Chondrocyte (in vitro differentiated cells): Measurements from ENCODE around the gene ACSM2B. TPM values are rescaled to one million over a fixed set of nuclear protein-coding genes. Genes with fewer than 3 reads are reported as not detected.
"Not testable (repeated sequence)": the region's sequence is repeated elsewhere in the genome, so short reads cannot be mapped to it uniquely, and the experiment has no call there.

Experiments used
- DNase-seq: peaks from one replicate; pipeline ENCODE4 v3.0.0; 2021; ENCODE audit warnings: mixed read lengths, low spot score
- H3K27ac Mint-ChIP-seq: one replicate; pipeline ENCODE4 v1.8.0; 2021; ENCODE audit warnings: mild to moderate bottlenecking, moderate library complexity, mixed read lengths; ENCODE audit not compliant: unreplicated experiment
- H3K27me3 Mint-ChIP-seq: 2 replicates; pipeline ENCODE4 v1.8.0; 2021; ENCODE audit warnings: low read depth, mixed read lengths
- H3K36me3 Mint-ChIP-seq: 2 replicates; pipeline ENCODE4 v1.8.0; 2021; ENCODE audit warnings: low read depth, mixed read lengths
- H3K4me1 Mint-ChIP-seq: 2 replicates; pipeline ENCODE4 v1.8.0; 2021; ENCODE audit warnings: low read depth, mild to moderate bottlenecking, mixed read lengths
- H3K4me3 Mint-ChIP-seq: one replicate; pipeline ENCODE4 v1.8.0; 2021; ENCODE audit warnings: mild to moderate bottlenecking, moderate library complexity, mixed read lengths; ENCODE audit not compliant: unreplicated experiment
- H3K9me3 Mint-ChIP-seq: 2 replicates; pipeline ENCODE4 v1.8.0; 2021; ENCODE audit warnings: low read depth, mixed read lengths
- CTCF ChIP-seq: fragments of 200-600 bp; sonication (generic); IDR thresholded peaks from 2 replicates; pipeline ENCODE4 v1.5.0; 2021; ENCODE audit warnings: antibody characterized with exemption, mild to moderate bottlenecking, moderate library complexity
- total RNA-seq: library from RNA; stranded (reverse); gene quantifications from 3 replicates; pipeline ENCODE4 v1.2.1, GENCODE V29; 2021

ACSM2B gene
- total RNA-seq, 1 donor from 2014 or later, result not detected

- Mint-ChIP-seq H3K9me3 (peaks cover 5% of the 10 kb centered on the region), H3K4me3 (no peak overlapping the region), H3K4me1 (peaks cover 8% of the 10 kb centered on the region), H3K27ac (no peak overlapping the region), H3K36me3 (no peaks in the 10 kb centered on the region), H3K27me3 (peaks cover 2% of the 10 kb centered on the region)
- no peak for TF ChIP-seq CTCF
- DNase-seq, result no peak
Measured at GRCh38 chr16:20610211-20610891, 34.2 kb upstream of the ACSM2B start.

GRCh38 chr16:20602205-20602604 lies 26.0 kb upstream of the ACSM2B start:
- H3K27ac Mint-ChIP-seq, DNase-seq, H3K36me3 Mint-ChIP-seq, H3K4me3 Mint-ChIP-seq, H3K27me3 Mint-ChIP-seq, H3K4me1 Mint-ChIP-seq: not testable (repeated sequence)
- H3K9me3 Mint-ChIP-seq, result peaks cover 20% of the 10 kb centered on the region
- peak; percentile 21 for TF ChIP-seq CTCF

- H3K4me3 Mint-ChIP-seq, H3K27ac Mint-ChIP-seq, H3K36me3 Mint-ChIP-seq, H3K4me1 Mint-ChIP-seq, H3K27me3 Mint-ChIP-seq, DNase-seq: not testable (repeated sequence)
- H3K9me3 Mint-ChIP-seq, result peaks cover 13% of the 10 kb centered on the region
Measured at GRCh38 chr16:20599475-20599874, 23.3 kb upstream of the ACSM2B start.

- Mint-ChIP-seq H3K4me1 (no peaks in the 10 kb centered on the region), H3K4me3 (no peak overlapping the region), H3K36me3 (no peaks in the 10 kb centered on the region), H3K27ac (no peak overlapping the region), H3K27me3 (no peaks in the 10 kb centered on the region), H3K9me3 (peaks cover 10% of the 10 kb centered on the region)
- TF ChIP-seq CTCF, result no peak
- DNase-seq, result no peak
Measured at GRCh38 chr16:20598832-20599469, 22.8 kb upstream of the ACSM2B start.

- DNase-seq, H3K4me3 Mint-ChIP-seq, H3K27me3 Mint-ChIP-seq, H3K9me3 Mint-ChIP-seq, H3K36me3 Mint-ChIP-seq, H3K27ac Mint-ChIP-seq, H3K4me1 Mint-ChIP-seq: not testable (repeated sequence)
Measured at GRCh38 chr16:20595694-20596093, 19.5 kb upstream of the ACSM2B start.

- DNase-seq, H3K27ac Mint-ChIP-seq, H3K36me3 Mint-ChIP-seq, H3K4me1 Mint-ChIP-seq, H3K4me3 Mint-ChIP-seq, H3K27me3 Mint-ChIP-seq, H3K9me3 Mint-ChIP-seq: not testable (repeated sequence)
Measured at GRCh38 chr16:20595068-20595467, 18.9 kb upstream of the ACSM2B start.

GRCh38 chr16:20592780-20593179 lies 16.6 kb upstream of the ACSM2B start:
- not testable (repeated sequence) for H3K27ac Mint-ChIP-seq, H3K27me3 Mint-ChIP-seq, H3K36me3 Mint-ChIP-seq, H3K4me3 Mint-ChIP-seq, DNase-seq, H3K9me3 Mint-ChIP-seq
- peaks cover 18% of the 10 kb centered on the region for H3K4me1 Mint-ChIP-seq

GRCh38 chr16:20589486-20589885 lies 13.3 kb upstream of the ACSM2B start:
- H3K4me3 Mint-ChIP-seq, H3K9me3 Mint-ChIP-seq, H3K36me3 Mint-ChIP-seq: not testable (repeated sequence)

GRCh38 chr16:20587645-20588074 lies 11.5 kb upstream of the ACSM2B start:
- not testable (repeated sequence) for H3K4me3 Mint-ChIP-seq, H3K27me3 Mint-ChIP-seq, DNase-seq, H3K36me3 Mint-ChIP-seq, H3K9me3 Mint-ChIP-seq
- peak overlapping the region; percentile 75 for H3K27ac Mint-ChIP-seq
- peaks cover 35% of the 10 kb centered on the region for H3K4me1 Mint-ChIP-seq

More at GRCh38 chr16:20589486-20589885, 13.3 kb upstream of the ACSM2B start:
- H3K27me3 Mint-ChIP-seq, DNase-seq: not testable (repeated sequence)
- H3K4me1 Mint-ChIP-seq, result peaks cover 35% of the 10 kb centered on the region
- H3K27ac Mint-ChIP-seq, result peak overlapping the region; percentile 17

GRCh38 chr16:20586716-20587115 lies 10.5 kb upstream of the ACSM2B start:
- H3K4me1 Mint-ChIP-seq, result peaks cover 35% of the 10 kb centered on the region
- H3K27me3 Mint-ChIP-seq, H3K36me3 Mint-ChIP-seq, H3K4me3 Mint-ChIP-seq, H3K9me3 Mint-ChIP-seq, DNase-seq: not testable (repeated sequence)
- peak overlapping the region; percentile 75 for H3K27ac Mint-ChIP-seq
